ENCODE measurements around the gene GPHA2. TPM values are rescaled to one million over a fixed set of nuclear protein-coding genes. Genes with fewer than 3 reads are reported as not detected.

The GPHA2 gene
- polyA plus RNA-seq, 3 donors = 2.0 to 3.7 (median 2.1) TPM

DNA sequence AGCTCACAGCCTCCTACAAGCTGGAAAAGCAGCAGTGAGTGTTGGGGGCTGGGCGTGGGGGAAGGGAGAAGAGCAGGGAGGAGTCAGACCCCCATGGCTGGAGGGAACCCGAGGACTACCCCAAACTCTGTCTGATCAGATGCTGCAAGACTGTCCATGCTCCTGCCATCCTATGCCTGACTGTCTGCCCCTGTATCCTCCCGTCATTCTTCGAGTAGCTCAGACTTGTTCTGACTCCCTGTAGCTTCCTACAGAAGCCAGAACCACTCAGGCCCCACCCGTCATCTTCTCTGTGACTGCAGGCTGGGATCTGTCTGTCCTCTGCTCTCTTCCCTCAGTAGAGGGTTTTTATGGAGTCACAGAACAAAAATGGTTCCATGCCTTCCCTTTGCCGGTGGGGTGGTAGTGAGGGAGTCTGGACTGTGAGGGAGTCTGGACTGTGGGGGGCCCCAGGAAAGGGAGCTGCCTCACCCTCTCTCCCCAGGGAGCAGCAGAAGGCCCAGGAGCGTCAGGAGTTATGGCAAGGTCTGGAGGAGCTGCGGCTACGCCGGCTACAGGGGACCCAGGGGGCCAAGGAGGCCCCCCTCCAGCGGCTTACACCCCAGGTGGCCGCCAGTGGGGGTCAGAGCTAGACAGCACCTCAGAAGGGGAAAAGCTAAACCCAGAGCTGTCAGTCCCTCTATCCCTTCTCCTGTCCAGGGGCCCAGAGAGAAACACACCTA lies 2.3 kb downstream of the GPHA2 start:
- DNase-seq = no peak

DNA sequence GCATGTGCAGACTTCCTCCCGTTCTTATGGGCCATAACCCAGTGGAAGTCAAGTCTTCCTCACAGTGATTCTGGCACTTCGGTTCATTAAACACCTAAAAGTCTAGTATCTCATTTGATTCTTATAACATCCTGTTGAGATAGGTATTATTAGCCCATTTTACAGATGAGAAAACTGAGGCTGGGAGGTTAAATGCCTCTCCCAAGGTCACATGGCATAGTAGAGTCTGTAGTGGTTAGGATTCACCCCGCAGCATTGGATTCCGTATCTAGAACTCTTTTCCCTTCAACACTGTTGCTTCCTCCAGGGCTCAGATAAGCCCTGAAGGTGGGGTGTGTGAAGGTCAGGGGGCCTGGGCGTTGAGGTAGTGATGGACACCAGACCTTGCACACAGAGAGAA lies 3.4 kb downstream of the GPHA2 start:
- DNase-seq = no peak

DNA sequence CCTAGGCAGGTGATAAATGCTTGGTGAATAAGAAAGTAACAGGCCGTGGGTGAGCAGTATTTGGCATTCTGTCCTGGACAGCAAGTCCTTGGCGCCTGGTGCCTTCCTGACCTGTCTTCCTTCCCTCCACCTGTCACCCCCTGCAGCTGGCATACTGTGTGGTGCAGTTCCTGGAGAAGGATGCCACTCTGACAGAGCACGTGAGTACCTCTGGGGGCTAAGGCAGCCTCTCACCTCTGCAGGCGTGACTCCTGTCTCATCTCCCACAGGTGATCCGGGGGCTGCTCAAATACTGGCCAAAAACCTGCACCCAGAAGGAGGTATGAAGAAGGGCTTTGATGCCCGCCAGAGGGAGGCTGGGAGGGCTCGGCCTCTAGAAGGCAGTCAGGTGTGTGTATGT lies 4.4 kb downstream of the GPHA2 start:
- no peak for DNase-seq

DNA sequence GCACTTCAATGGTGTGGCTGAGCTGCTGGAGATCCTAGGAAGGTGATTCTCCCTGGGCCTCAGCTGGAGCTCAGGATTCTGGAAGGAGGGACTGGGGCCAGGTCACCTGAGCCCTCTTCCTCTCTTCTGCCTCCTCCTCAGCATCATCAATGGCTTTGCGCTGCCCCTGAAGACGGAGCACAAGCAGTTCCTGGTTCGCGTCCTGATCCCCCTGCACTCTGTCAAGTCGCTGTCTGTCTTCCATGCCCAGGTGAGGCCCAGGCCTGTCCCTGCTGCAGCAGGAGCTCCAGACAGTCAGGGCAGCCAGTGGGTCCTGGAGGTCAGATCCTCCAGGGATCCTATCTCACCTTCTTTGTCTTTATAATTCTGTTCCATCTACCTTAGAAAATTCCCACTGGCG lies 5.4 kb downstream of the GPHA2 start:
- DNase-seq = no peak

DNA sequence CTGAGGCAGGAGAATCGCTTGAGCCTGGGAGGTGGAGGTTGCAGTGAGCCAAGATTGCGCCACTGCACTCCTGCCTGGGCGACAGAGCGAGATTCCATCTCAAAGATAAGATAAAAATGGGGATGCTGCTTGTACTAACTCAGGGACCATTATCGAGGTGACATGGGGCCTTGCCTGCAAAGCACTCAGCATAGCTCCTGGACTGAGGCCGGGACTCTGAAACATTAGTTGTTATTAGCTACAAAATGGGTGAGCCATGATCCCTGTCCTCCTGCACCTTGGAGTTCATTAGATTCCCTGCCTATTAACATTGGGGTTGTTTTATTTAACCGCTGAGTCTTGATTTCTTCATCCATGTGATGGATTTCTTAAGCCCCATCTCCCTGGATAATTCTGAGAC lies 6.1 kb downstream of the GPHA2 start:
- no peak for DNase-seq

DNA sequence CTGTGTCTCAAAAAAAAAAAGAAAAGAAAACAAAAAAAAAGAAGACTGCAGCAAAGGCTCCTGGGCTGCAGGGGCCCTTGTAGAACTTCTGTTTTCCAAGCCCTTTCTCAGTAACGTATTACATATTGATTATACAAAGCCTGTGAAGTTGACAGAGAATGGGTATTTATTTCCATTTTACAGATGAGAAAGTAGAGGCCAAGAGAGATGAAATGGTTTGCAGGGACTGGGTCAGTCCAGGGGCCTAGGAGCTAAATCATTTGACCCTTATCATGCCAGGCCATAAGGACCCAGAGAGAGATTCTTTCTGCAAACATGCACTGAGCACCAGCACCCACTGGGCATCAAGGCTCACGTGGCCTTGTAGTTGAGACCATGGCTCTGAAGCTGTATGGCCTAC lies 6.7 kb downstream of the GPHA2 start:
- DNase-seq = no peak

DNA sequence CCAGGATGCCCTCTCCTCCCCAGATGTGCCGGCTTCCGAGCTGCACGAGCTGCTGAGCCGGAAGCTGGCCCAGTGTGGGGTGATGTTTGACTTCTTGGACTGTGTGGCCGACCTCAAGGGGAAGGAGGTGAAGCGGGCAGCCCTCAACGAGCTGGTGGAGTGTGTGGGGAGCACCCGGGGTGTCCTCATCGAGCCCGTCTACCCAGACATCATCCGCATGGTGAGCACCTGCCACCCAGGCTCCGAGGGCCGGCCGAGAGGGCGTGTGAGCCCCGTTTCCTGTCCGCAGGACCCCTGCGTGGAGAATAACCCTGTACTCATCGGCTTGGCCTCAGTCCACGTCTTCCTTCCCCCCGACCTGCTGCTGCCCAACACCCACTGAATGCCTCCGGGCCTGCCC lies 9.0 kb downstream of the GPHA2 start:
- no peak for DNase-seq

DNA sequence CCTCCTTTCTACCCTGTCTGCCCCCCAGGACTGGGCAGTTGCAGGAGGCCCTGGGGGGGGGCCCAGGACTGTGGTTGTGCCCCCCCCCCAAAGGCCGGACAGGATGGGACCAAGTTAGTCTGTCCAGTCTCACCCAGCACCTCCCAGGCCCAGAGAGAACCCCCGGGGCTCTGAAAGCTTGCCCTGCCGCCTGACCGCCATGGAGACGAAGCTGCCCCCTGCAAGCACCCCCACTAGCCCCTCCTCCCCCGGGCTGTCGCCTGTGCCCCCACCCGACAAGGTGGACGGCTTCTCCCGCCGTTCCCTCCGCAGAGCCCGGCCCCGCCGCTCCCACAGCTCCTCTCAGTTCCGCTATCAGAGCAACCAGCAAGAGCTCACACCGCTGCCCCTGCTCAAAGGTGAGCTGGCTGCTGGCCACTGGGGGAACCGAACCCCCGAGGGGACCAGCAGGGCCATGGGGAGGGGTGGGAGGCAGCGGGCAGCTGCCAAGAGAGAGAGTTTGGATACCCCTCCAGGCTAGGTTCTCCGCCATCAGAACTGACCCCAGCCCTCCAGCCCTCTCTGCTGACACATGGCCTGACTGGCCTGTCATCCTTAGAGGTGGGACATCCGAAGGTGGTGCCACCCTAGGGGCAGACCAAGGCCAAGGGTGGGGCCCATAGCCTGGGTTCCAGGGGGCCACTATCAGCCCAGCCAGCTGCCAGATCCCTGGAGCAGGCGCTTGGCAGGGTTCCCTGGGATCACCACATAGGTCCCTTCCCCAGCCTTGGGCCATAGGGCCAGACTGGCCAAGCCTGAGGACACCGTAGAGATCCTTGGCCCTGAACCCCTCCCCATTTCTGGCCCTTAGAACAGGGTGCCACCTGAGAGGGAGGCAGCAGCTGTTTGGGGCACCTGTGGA lies 9.9 kb downstream of the GPHA2 start:
- no peak for DNase-seq

DNA sequence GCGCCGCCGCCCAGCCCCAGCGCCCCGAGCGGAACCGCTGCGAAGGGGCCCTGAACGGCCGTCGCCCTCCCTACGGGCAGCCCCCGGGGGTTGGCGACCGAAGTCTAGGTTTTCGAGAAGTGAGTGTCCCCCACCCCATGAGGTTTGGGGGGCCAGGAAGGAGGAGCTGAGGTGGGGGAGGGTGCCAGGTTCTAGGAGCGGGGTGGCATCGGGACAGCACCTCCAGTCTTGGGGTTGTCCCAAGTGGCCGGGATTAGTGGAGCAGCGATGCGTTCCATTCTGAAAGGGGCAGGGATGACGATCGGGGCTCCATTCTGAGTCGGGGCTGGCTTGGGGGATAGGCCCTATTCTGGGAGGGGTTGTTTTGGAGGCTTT lies 10.8 kb downstream of the GPHA2 start:
- DNase-seq = peak; percentile 22

DNA sequence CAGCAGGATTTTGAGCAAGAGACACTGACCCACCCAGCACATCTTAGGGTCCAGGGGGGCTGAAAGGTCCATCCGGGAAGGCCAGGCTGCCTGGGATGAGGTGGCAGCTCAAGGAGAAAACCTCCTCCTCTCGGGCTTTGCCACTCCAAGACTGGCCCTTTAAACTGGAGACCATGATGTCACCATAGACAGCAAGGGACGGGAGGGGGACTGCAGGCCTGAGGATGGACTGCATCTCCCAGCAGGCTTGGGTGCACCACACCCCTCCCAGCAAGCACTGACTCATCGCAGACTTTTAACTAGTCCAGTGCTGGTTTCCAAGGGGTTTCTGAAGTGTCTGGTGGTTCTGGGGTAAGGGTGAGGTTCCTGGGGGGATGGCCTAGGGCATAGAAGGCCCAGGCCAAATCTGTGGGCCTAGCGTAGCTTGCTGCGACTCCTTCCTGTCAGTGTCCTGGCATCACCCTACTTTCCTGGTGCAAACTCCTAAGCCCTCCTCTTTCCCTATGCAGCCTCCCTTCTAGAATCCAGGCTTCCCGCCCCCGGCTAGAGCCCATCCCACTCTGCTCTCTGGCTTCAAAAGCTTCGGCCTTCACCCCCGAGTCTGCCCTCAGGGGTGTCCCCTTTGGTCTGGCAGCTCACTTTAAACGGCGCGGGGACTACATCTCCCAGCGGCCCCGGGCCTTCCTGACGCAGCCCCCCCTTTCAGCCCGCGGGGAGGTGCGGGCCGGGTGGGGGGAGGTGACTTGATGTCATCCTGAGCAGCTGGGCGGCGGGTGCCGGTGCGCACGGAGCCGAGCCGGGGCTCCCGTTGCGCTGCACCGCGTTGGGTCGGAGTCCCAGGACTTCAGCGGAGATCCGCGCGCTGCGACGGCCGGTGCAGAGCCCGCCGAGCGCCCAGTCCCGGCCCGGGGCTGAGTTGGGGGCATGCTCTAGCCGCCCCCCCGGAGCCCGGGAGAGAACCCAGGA lies 11.5 kb downstream of the GPHA2 start, which contains the start of gene PPP2R5B:
Gene PPP2R5B, plus strand, starts transcription at position 746 of the 966 bp plus-strand sequence. CDS start 1,046 bp downstream, outside the sequence.
- DNase-seq = peak; percentile 91

DNA sequence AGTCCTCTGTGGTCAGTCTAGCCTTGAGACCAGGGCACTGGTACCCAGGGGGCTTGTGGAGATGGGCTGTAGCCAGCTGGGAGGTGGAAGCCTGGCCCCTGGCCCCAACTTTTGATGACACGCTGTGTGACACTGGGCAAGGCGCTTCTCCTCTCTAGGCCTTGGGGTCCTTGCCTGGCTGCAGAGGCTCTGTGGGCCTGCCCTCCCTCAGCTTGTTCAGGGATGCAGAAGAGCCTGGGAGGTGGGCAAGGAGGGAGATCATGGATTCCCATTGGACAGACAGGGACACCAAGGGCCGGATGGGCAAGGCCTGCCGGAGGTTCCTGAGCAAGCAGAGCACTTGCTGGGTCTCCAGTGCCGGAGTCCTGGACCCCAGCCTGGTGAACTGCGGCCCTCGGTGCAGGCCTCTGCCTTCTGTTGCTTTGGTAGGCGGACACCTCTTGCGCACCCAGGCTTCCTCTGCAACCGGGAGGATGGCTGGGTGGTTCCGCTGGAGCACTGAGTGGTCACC lies 12.5 kb downstream of the GPHA2 start:
- DNase-seq = no peak

DNA sequence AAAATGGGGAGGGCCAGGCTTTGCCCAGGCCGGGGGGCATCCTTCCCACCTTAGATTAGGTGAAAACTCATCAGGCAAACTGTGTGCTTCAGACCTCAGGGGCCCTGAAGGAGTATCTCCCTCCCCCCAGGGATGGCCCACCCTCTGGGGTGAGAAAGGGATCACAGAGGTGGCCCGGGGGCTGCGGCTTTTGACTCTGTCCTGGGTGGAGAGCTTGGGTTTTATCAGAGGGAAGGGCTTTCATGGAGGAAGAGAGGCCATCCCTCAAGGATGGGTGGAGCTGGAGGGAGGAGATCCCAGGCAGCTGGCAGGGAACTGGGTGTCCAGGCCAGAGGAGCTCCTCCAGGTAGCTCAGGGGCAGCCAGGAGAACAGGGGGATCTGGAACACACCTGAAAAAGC lies 14.3 kb downstream of the GPHA2 start:
- DNase-seq = no peak

DNA sequence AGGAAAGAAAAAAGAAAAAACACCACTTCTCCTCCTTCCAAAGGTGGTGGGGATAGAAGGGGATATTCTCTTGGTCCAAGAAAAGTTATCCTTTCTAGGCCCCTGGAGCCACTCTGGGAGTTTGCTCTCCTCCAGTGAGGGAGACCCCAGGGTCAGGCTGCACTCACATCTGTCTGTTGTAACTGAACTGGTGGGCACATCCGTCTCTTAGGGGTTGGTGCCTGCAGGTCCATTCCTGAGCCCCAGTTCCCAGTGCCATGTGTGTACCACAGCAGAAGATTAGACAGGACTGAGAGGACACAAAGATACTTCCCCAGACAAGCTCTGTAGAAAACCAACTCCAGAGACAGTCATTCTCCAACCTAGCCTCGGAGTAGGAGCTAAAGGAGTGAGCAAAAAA lies 15.6 kb downstream of the GPHA2 start:
- DNase-seq = no peak

DNA sequence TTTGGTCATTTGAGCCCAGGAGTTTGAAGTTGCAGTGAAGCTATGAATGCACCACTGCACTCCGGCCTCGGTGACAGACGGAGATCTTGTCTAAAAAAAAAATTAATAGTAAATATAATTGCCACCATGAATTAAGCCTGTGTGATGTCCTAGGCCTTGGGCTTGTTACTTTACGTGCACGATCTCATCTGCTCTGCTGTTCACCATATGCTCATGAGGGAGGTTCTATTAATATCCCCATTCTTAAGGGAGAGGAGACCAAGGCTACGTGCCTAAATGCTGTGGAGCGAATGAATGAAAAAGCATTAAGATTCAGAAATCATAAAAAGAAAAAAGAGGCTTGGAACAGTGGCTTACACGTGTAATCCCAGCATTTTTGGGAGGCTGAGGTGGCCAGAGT lies 16.1 kb downstream of the GPHA2 start:
- DNase-seq = no peak

DNA sequence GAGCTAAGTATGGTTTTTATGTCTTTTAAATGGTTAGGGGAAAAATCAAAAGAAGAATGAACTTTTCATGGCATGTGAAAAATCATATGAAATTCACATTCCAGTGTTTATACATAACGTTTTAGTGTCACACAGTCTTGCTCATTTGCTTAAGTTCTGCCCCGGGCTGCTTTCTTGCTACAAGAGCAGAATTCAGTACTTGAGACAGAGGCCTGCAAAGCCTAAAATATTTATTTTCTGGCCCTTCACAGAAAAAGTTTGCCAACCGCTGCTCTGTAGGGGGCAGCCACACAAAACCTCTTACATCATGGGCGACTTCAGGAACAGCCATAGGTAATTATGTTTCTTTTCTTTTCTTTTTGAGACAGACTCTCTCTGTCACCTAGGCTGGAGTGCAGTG lies 17.7 kb downstream of the GPHA2 start:
- peak; percentile 30 for DNase-seq

DNA sequence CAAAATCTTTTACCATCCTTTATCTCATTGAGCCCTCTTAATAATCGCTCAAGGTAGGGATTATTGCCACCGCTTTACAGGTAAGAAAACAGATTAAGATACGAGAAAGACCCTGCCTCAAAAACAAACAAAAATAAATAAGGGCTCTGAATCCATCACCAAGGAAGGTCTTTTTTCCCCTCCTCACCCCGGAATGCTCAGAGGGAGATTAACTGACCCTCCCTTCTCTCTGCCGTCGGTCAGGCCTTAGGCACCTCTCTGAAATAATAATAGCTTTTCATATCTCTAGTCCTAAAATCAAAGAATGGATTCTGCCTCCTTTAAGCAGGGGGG lies 18.1 kb downstream of the GPHA2 start:
- DNase-seq = no peak

DNA sequence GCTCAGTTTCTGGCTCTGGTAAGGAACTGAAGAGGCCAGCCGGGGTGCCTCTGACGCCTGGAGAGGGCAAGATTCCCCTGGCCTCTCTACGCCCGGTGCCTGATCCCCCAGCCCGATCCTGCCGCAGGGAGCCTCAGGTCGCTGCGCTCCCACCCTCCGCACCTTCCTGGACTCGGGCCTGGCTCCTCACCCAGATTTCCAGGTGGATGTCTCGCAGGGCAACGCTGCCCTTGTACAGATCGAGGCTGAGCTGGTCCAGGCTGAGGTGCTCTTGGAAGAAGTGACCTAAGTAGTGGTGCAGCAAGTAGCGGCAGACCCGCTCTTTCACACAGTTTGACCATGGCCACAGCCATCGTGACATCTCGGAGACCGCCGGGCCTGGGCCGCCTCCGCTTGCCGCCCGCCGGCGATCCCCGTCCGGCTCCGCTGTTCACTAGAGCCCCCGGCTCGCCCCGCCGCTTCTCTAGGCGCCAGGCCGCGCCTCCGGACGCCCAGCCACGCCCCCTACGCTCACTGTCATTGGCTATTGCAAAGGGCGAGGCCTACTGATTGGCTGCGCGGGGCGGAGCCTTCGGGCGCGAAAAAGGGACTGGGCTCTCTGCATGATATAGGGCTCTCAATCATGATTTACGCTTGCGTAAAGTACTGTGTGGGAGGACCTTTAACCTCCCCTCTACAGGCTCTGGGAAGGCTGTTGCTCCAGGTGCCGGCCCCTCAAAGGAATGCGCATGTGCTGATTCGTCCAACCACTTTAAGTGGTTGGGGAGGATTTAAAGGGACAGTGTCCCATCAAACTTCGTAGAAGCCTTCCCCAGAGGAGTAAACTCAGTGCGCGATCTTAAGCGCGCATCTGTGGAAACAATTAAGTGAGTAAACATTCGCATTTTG lies 18.7 kb downstream of the GPHA2 start, which contains the start of gene ATG2A:
Gene ATG2A, minus strand, starts transcription at position 435 of the 888 bp plus-strand sequence. Its CDS starts 74 bp downstream, at position 361.
- DNase-seq = peak; percentile 100

DNA sequence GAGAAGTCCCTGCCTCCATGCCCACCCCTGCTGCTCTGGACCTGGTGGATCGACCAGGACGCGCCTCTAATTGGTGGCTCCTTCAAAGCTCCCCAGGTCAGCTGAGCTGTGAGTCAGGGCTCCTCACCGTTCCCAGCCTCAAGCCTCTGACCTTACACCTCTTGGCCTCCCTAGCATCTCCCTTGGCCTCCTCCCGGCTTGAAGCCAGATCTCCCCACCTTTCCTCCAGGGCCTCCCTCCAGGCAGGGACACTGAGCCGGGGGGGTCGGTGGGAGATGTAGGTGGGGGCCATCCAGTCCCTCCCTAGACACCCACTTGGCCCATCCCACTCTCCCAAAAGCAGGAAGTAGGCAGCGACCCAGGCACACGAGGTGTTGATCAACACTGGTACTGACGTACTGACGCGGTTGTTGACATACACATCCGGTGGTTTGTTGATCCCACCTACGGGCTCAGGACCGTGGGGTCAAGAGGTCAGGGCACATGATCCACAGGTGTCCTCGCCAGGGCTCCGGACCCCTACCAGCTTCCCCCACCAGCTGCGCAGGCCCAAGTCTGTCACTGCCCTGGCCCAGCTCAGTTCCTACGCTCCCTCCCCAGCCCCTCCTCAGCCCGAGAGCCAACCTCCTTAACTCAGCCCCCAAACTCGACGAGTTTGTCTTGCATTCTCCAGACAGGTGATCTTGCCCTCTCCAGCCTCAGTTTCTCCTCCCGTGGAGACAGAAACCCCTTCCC lies 19.5 kb downstream of the GPHA2 start:
- DNase-seq = no peak

DNA sequence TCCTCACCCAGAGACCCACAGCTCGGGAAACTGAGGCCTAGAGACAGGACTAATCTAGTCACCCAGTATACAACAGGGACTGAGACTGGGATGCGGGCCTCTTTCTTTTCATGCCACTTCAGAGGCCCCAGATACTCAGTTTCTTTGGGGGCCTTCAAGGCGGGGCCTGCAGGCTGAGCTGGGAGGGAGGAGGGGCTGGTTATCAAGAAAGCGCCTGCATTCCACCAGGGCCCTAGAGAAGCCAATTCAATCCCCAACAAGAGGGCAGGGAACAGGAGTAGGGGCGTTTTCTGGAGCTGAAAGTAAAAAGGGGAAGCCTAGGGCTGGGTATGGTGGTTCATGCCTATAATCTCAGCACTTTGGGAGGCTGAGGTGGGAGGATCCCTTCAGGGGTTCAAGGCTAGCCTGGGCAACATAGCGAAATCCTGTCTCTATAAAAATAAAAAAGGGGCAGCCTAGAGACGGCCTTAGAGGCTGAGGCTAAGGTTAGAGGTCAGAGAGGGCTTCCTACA lies 20.3 kb downstream of the GPHA2 start:
- DNase-seq = no peak

DNA sequence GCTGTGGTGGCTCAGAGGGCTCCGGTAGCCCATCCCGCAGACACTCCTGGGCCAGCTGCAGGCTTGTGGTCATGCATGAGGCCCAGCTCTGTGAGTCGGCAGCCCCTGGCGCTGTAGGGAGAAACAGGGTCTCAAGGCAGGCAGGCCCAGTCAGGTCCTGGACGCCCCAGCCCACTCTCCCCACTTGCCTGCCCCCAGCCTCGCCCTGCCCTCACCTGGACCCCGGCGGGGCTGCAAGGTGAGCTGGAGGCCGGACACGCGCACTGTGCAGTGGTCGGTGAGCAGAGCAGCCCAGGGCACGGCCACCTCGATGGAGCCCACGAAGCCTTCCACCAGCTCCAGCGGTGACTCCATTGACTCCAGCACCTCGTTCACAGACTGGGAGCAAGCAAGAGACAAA lies 21.6 kb downstream of the GPHA2 start:
- no peak for DNase-seq
